SK-N-SH (cell line): ENCODE data around the gene ZCCHC3. TPM values are rescaled to one million over a fixed set of nuclear protein-coding genes. Genes with fewer than 3 reads are reported as not detected.

ENCODE experiments used
- CTCF ChIA-PET: fragments of 300-600, 350-600 bp; formaldehyde crosslinking; extraction: SDS; loops from one replicate; lab custom pipeline; 2021; lab: Yijun Ruan, JAX
- POLR2A ChIA-PET: fragments of 350-600 bp; sonication (Branson Sonifier 250); formaldehyde crosslinking; extraction: SDS; loops from one replicate; lab custom pipeline; 2020; ENCODE audit warnings: antibody characterized with exemption, inconsistent platforms; lab: Yijun Ruan, JAX
- DNase-seq: peaks from one replicate; pipeline ENCODE4 v3.0.0; 2012
- H2AFZ ChIP-seq: fragments of 200-600 bp; sonication (generic); 2 replicates; pipeline ENCODE4 v1.8.1; 2016; ENCODE audit warnings: antibody characterized with exemption, mild to moderate bottlenecking, low read depth
- H3F3A ChIP-seq: fragments of 200-600 bp; sonication (generic); replicated peaks from 2 replicates; pipeline ENCODE3; 2016; ENCODE audit warnings: antibody characterized with exemption, mild to moderate bottlenecking; ENCODE audit not compliant: insufficient read depth
- H3K27ac ChIP-seq, 2 experiments: fragments of 200-500 bp in 1 of 2; fragments of 200-600 bp in 1 of 2; sonication (Bioruptor generic) in 1 of 2; sonication (generic), shearing (Covaris generic) in 1 of 2; 2 replicates each; pipeline versions ENCODE4 v1.5.1 to v1.6.1; 2014 to 2016; ENCODE audit warnings: low read depth in 2 of 2, inconsistent platforms in 1 of 2, low read length in 1 of 2, mild to moderate bottlenecking in 1 of 2, mixed read lengths in 1 of 2
- H3K27me3 ChIP-seq: fragments of 200-600 bp; sonication (generic), shearing (Covaris generic); 2 replicates; pipeline ENCODE4 v1.6.1; 2016; ENCODE audit warnings: mixed run types; ENCODE audit not compliant: insufficient read depth
- H3K36me3 ChIP-seq, 2 experiments: fragments of 200-500 bp in 1 of 2; fragments of 200-600 bp in 1 of 2; sonication (Bioruptor generic) in 1 of 2; sonication (generic) in 1 of 2; replicated peaks in 1 of 2; 2 replicates each; pipeline versions ENCODE3 to v1.5.1; 2014 to 2016; ENCODE audit warnings: low read length in 1 of 2, mild to moderate bottlenecking in 1 of 2; ENCODE audit not compliant: insufficient read depth in 2 of 2, control insufficient read depth in 1 of 2
- H3K4me1 ChIP-seq, 2 experiments: fragments of 200-500 bp in 1 of 2; fragments of 200-600 bp in 1 of 2; sonication (Bioruptor generic) in 1 of 2; sonication (generic), shearing (Covaris generic) in 1 of 2; 2 replicates each; pipeline versions ENCODE4 v1.5.1 to v1.6.1; 2014 to 2016; ENCODE audit warnings: low read depth in 1 of 2, low read length in 1 of 2, mixed run types in 1 of 2; ENCODE audit not compliant: insufficient read depth in 2 of 2, control insufficient read depth in 1 of 2
- H3K4me2 ChIP-seq: fragments of 200-600 bp; sonication (generic), shearing (Covaris generic); 2 replicates; pipeline ENCODE4 v1.6.1; 2017; ENCODE audit warnings: mixed run types
- H3K4me3 ChIP-seq, 2 experiments: fragments of 200-500 bp in 1 of 2; fragments of 200-600 bp in 1 of 2; sonication (Bioruptor generic) in 1 of 2; sonication (generic), shearing (Covaris generic) in 1 of 2; 2 replicates each; pipeline versions ENCODE4 v1.5.1 to v1.8.1; 2014 to 2016; ENCODE audit warnings: low read depth in 2 of 2, inconsistent platforms in 1 of 2, low read length in 1 of 2, mild to moderate bottlenecking in 1 of 2, mixed read lengths in 1 of 2, moderate library complexity in 1 of 2
- H3K79me2 ChIP-seq: fragments of 200-600 bp; sonication (generic); 2 replicates; pipeline ENCODE4 v1.8.1; 2017; ENCODE audit warnings: mild to moderate bottlenecking; ENCODE audit not compliant: insufficient read depth
- H3K9ac ChIP-seq: fragments of 200-600 bp; sonication (generic); 2 replicates; pipeline ENCODE4 v1.6.1; 2017; ENCODE audit warnings: mixed run types
- H3K9me2 ChIP-seq: fragments of 200-600 bp; sonication (generic); 2 replicates; pipeline ENCODE4 v1.6.1; 2017; ENCODE audit warnings: mixed run types
- H3K9me3 ChIP-seq: fragments of 200-600 bp; sonication (generic); 2 replicates; pipeline ENCODE4 v1.6.1; 2017; ENCODE audit warnings: mixed run types, mild to moderate bottlenecking, moderate library complexity
- H4K20me1 ChIP-seq: fragments of 200-600 bp; sonication (generic); 2 replicates; pipeline ENCODE4 v1.6.1; 2017; ENCODE audit warnings: mild to moderate bottlenecking, mixed run types; ENCODE audit not compliant: insufficient read depth
- EP300 ChIP-seq, 2 experiments: IDR thresholded peaks; 2 replicates each; pipeline versions ENCODE4 v1.4.0 to v1.6.1; 2012; ENCODE audit warnings: borderline replicate concordance in 1 of 2, low read depth in 1 of 2, low read length in 1 of 2
- EZH2phosphoT487 ChIP-seq: fragments of 200-600 bp; sonication (generic); IDR thresholded peaks from 2 replicates; pipeline ENCODE4 v1.6.1; 2017; ENCODE audit warnings: low read depth, mixed run types, mild to moderate bottlenecking, antibody characterized with exemption, moderate library complexity, borderline replicate concordance
- FOSL2 ChIP-seq: IDR thresholded peaks from 2 replicates; pipeline ENCODE4 v1.4.0; 2012; ENCODE audit warnings: low read depth, mild to moderate bottlenecking, moderate library complexity, borderline replicate concordance
- FOXJ3 ChIP-seq: sonication (generic); formaldehyde crosslinking; IDR thresholded peaks from 2 replicates; pipeline ENCODE4 v1.5.1; 2020; ENCODE audit warnings: mild to moderate bottlenecking, missing genetic modification reagents
- FOXM1 ChIP-seq: IDR thresholded peaks from 2 replicates; pipeline ENCODE4 v1.4.0; 2012; ENCODE audit warnings: low read depth, mild to moderate bottlenecking
- GATA2 ChIP-seq: sonication (generic); formaldehyde crosslinking; IDR thresholded peaks from 2 replicates; pipeline ENCODE4 v1.5.0; 2020; ENCODE audit warnings: mild to moderate bottlenecking, missing genetic modification reagents
- IRF3 ChIP-seq: fragments of 150-350 bp; IDR thresholded peaks from 2 replicates; pipeline ENCODE4 v1.6.1; 2016; ENCODE audit warnings: mild to moderate bottlenecking, low read depth, low read length
- JUND ChIP-seq: IDR thresholded peaks from 2 replicates; pipeline ENCODE4 v1.4.0; 2012
- MAX ChIP-seq: IDR thresholded peaks from 2 replicates; pipeline ENCODE4 v1.4.0; 2012; ENCODE audit warnings: low read depth
- MXI1 ChIP-seq: IDR thresholded peaks from 2 replicates; pipeline ENCODE4 v1.6.1; 2012; ENCODE audit warnings: mild to moderate bottlenecking, low read depth, low read length, improper control_type of control experiment
- REST ChIP-seq: IDR thresholded peaks from 2 replicates; pipeline ENCODE4 v1.6.1; 2012; ENCODE audit warnings: mild to moderate bottlenecking, low read depth, low read length, moderate library complexity
- RFX5 ChIP-seq: IDR thresholded peaks from 2 replicates; pipeline ENCODE4 v1.6.1; 2012; ENCODE audit warnings: mild to moderate bottlenecking, improper control_type of control experiment, low read length
- RXRA ChIP-seq: IDR thresholded peaks from 2 replicates; pipeline ENCODE4 v1.4.0; 2012; ENCODE audit warnings: low read depth, mild to moderate bottlenecking, borderline replicate concordance
- SIN3A ChIP-seq: IDR thresholded peaks from 2 replicates; pipeline ENCODE4 v1.6.1; 2012; ENCODE audit warnings: low read depth, mild to moderate bottlenecking, low read length, moderate library complexity, borderline replicate concordance
- TCF12 ChIP-seq: IDR thresholded peaks from 2 replicates; pipeline ENCODE4 v1.4.0; 2012
- USF2 ChIP-seq: fragments of 150-350 bp; IDR thresholded peaks from 2 replicates; pipeline ENCODE4 v1.6.1; 2017; ENCODE audit warnings: antibody characterized with exemption, low read length, low read depth, borderline replicate concordance
- YY1 ChIP-seq: IDR thresholded peaks from 2 replicates; pipeline ENCODE4 v1.4.0; 2012; ENCODE audit warnings: low read depth, mild to moderate bottlenecking
- ZBTB33 ChIP-seq: IDR thresholded peaks from 2 replicates; pipeline ENCODE4 v1.4.0; 2012; ENCODE audit warnings: low read depth, borderline replicate concordance
- WGBS: methylation state at CpG from one replicate; pipeline ENCODE4 v1.1.6; 2017; ENCODE audit warnings: low lambda C conversion rate; 5-methylcytosine and 5-hydroxymethylcytosine counted together
- polyA plus RNA-seq, 3 experiments: library from polyadenylated mRNA; depleted of rRNA; stranded (reverse); fragments of >200 nt; gene quantifications; 2 replicates each; pipeline ENCODE4 v1.2.3, GENCODE V29; 2012
- TF ChIP-seq, protein P1 (sequence below): IDR thresholded peaks from 2 replicates; pipeline ENCODE4; 2012

ZCCHC3 gene
- polyA plus RNA-seq, 1 of the 3 experiments (the other 2 are of a cell fraction) = 9.5 TPM

DNA sequence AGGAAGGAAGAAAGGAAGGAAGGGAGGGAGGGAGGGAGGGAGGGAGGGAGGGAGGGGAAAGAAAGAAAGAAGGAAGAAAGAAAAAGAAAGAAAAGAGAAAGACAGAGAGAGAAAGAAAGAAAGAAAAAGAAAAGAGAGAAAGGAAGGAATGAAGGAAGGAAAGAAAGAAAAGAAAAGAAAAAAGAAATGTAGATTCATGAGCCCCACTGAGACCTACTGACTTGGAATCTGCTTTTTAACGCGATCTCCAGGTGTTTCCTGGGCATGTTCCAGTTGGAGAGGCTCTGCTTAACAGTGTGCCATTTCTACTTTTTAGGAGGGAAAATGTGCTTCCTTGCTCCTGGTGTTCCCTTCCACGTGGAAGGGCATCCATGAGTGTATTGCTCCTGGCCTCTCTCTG, 23.5 kb upstream of the ZCCHC3 start:
- CTCF ChIA-PET = interaction anchor here (1.4 to 1.5 kb wide), 2 partner anchors 12 to 56 kb away, joined by 4 read pairs; no protein-coding TSS in a partner anchor

More for the DNA sequence above, 23.5 kb upstream of the ZCCHC3 start:
- H4K20me1 ChIP-seq = no peaks in the 10 kb centered on the region
- H3F3A ChIP-seq = no peaks in the 10 kb centered on the region
- no peaks in the 10 kb centered on the region for H3K9me2 ChIP-seq
- no peaks in the 10 kb centered on the region for H3K27me3 ChIP-seq
- no peak for DNase-seq
- no peak overlapping the region for H3K4me3 ChIP-seq
- TF ChIP-seq REST = no peak
- TF ChIP-seq USF2 = no peak
- TF ChIP-seq FOXJ3 (CRISPR knock-in tag) = no peak
- TF ChIP-seq, protein P1, sequence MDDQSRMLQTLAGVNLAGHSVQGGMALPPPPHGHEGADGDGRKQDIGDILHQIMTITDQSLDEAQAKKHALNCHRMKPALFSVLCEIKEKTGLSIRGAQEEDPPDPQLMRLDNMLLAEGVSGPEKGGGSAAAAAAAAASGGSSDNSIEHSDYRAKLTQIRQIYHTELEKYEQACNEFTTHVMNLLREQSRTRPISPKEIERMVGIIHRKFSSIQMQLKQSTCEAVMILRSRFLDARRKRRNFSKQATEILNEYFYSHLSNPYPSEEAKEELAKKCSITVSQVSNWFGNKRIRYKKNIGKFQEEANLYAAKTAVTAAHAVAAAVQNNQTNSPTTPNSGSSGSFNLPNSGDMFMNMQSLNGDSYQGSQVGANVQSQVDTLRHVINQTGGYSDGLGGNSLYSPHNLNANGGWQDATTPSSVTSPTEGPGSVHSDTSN = no peak
- TF ChIP-seq EP300 (IDR thresholded peaks at IDR 0.05; ENCODE audit: borderline replicate concordance in 1 of 2, low read depth in 1 of 2, low read length in 1 of 2) = no peak
- TF ChIP-seq TCF12 = no peak
- TF ChIP-seq GATA2 = no peak
- no peak for TF ChIP-seq MAX
- TF ChIP-seq MXI1 = no peak
- TF ChIP-seq EZH2phosphoT487 = no peak
- no peak for TF ChIP-seq ZBTB33
- TF ChIP-seq FOSL2 = no peak
- TF ChIP-seq IRF3 = no peak
- no peak for TF ChIP-seq RXRA
- TF ChIP-seq FOXM1 = no peak
- no peak for TF ChIP-seq JUND
- no peak for TF ChIP-seq YY1
- no peak for TF ChIP-seq RFX5
- TF ChIP-seq SIN3A = no peak
- no peak overlapping the region for H3K27ac ChIP-seq
- H3K79me2 ChIP-seq = no peaks in the 10 kb centered on the region
- 56% methylated on average over 2 of the region's 3 CpGs for WGBS
- H3K9ac ChIP-seq = no peak overlapping the region
- POLR2A ChIA-PET = no interaction called here
- no peaks in the 10 kb centered on the region for H3K9me3 ChIP-seq
- H2AFZ ChIP-seq = no peak overlapping the region
- H3K36me3 ChIP-seq = peaks cover 0 to 25% of the 10 kb centered on the region in 2 experiments
- no peaks in the 10 kb centered on the region for H3K4me1 ChIP-seq
- H3K4me2 ChIP-seq = no peak overlapping the region
